ENCODE measurements around the gene MB.

The MB gene

GRCh38 chr22:35604621-35605368, 12.3 kb downstream of the MB start:
- no peak for TF ChIP-seq CTCF (IDR thresholded peaks at IDR 0.05; ENCODE audit: insufficient read depth, low read length, missing control alignments)
- no peak for DNase-seq (ENCODE audit: low read depth, low spot score)
- no peak overlapping the region for H3K4me3 ChIP-seq (ENCODE audit: low read depth, low read length)
- ChIA-PET CTCF (interaction anchor here (0.7 to 3.5 kb wide), 7 partner anchors 9 to 22 kb away, joined by 3 to 14 read pairs (median 3); no protein-coding TSS in a partner anchor), POLR2A (interaction anchor here (0.9 kb wide), 1 partner anchor 9 kb away, joined by 4 read pairs; no protein-coding TSS in a partner anchor)

GRCh38 chr22:35601743-35602615, 15.2 kb downstream of the MB start:
- H3K4me3 ChIP-seq (ENCODE audit: low read depth, low read length), result no peak overlapping the region
- DNase-seq (ENCODE audit: low read depth, low spot score), result peak; percentile 26
- ChIA-PET CTCF (interaction anchor here (0.9 to 1.5 kb wide), 2 partner anchors 11 to 172 kb away, joined by 5 to 6 read pairs; no protein-coding TSS in a partner anchor), POLR2A (no interaction called here)
- TF ChIP-seq CTCF (IDR thresholded peaks at IDR 0.05; ENCODE audit: insufficient read depth, low read length, missing control alignments), result no peak

- DNase-seq (ENCODE audit: low read depth, low spot score), result no peak
- CTCF ChIA-PET, result no interaction called here
- H3K4me3 ChIP-seq (ENCODE audit: low read depth, low read length), result no peak overlapping the region
- POLR2A ChIA-PET, result no interaction called here
- TF ChIP-seq CTCF (IDR thresholded peaks at IDR 0.05; ENCODE audit: insufficient read depth, low read length, missing control alignments), result no peak
Measured at GRCh38 chr22:35601013-35601580, 16.0 kb downstream of the MB start.

- POLR2A ChIA-PET, result no interaction called here
- no peak for DNase-seq (ENCODE audit: low read depth, low spot score)
- TF ChIP-seq CTCF (IDR thresholded peaks at IDR 0.05; ENCODE audit: insufficient read depth, low read length, missing control alignments), result no peak
Measured at GRCh38 chr22:35600476-35600875, 16.7 kb downstream of the MB start.

GRCh38 chr22:35599364-35599763, 17.8 kb downstream of the MB start:
- no peak for DNase-seq (ENCODE audit: low read depth, low spot score)
- H3K4me3 ChIP-seq (ENCODE audit: low read depth, low read length), result no peak overlapping the region
- CTCF ChIA-PET, result no interaction called here
- TF ChIP-seq CTCF (IDR thresholded peaks at IDR 0.05; ENCODE audit: insufficient read depth, low read length, missing control alignments), result no peak
- POLR2A ChIA-PET, result no interaction called here

More at GRCh38 chr22:35600476-35600875, 16.7 kb downstream of the MB start:
- CTCF ChIA-PET, result no interaction called here
- H3K4me3 ChIP-seq (ENCODE audit: low read depth, low read length), result no peak overlapping the region

- TF ChIP-seq CTCF (IDR thresholded peaks at IDR 0.05; ENCODE audit: insufficient read depth, low read length, missing control alignments), result no peak
- CTCF ChIA-PET, result no interaction called here
- H3K4me3 ChIP-seq (ENCODE audit: low read depth, low read length), result no peak overlapping the region
- DNase-seq (ENCODE audit: low read depth, low spot score), result no peak
- POLR2A ChIA-PET, result no interaction called here
Measured at GRCh38 chr22:35598396-35598710, 18.8 kb downstream of the MB start.
